HG03135 (cell line): ENCODE results near the gene CST9.

Experiments used
- ATAC-seq: cut with Tn5 transposase; IDR thresholded peaks from one replicate; pipeline ENCODE4 v1.9.1; 2021; ENCODE audit warnings: mild to moderate bottlenecking, moderate library complexity; ENCODE audit not compliant: unreplicated experiment

The CST9 gene, protein sequence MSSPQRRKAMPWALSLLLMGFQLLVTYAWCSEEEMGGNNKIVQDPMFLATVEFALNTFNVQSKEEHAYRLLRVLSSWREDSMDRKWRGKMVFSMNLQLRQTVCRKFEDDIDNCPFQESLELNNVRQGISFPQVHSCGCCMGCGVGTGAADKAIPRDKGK

GRCh38 chr20:23605867-23606651, at the start of gene CST9:
CST9 (minus strand) TSS chr20:23605917; CDS start chr20:23605864, 53 bp downstream.
- no peak for ATAC-seq

GRCh38 chr20:23654717-23655116, 49.0 kb upstream of the CST9 start:
- no peak for ATAC-seq

DNA sequence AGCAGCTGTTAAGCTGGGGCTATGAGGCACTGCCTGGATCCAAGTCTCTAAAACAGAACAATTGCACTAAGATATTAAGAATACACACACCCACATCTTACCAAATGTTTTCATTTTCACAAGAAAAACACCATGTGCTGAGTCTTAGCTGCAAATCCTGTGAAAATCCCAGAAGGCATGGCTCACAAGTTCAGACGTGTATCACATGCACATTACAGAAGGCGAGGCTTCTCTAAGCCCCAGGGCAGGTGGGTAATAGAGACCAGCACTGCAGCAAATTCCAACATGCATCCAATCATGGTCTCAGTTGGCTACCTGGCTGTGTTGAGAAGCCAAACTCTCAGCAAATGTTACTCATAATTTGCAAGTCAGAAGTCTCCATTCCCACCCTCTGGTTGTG, 48.3 kb upstream of the CST9 start:
- no peak for ATAC-seq

- no peak for ATAC-seq
Measured at GRCh38 chr20:23653400-23653938, 47.8 kb upstream of the CST9 start.

DNA sequence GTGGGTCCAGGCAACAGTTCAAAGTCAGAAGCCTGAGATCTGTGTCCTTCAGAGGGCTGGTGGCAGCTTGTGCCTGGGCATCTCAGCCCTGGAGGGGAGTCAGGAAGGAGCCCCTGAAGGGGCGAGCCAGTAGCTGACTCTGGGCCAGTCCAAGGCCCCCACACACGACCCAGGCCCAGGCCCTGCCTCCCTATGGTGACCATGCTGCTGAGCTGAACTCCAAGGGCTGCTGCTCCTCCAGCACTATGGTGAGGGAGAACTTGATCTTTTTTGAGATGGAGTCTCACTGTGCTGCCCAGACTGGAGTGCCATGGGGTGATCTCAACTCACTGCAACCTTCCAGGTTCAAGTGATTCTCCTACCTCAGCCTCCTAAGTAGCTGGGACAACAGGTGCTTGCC, 47.2 kb upstream of the CST9 start:
- ATAC-seq = no peak

GRCh38 chr20:23652371-23652770, 46.7 kb upstream of the CST9 start:
- ATAC-seq = no peak

DNA sequence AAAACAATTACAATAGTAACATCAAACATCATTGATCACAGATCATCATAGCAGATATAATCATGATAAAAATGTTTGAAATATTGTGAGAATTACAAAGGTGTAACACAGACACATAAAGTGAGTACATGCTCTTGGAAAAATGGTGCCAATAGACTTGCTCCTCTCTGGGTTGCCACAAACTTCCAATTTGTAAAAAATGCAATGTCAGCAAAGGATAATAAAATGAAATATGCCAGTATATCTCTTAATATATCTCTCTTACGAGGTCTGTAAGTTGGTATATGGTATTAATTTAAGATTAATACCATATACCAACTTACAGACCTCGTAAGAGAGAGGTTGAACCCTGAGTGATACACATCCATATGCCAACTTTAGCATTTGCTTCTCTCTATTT, 45.4 kb upstream of the CST9 start:
- ATAC-seq = no peak

DNA sequence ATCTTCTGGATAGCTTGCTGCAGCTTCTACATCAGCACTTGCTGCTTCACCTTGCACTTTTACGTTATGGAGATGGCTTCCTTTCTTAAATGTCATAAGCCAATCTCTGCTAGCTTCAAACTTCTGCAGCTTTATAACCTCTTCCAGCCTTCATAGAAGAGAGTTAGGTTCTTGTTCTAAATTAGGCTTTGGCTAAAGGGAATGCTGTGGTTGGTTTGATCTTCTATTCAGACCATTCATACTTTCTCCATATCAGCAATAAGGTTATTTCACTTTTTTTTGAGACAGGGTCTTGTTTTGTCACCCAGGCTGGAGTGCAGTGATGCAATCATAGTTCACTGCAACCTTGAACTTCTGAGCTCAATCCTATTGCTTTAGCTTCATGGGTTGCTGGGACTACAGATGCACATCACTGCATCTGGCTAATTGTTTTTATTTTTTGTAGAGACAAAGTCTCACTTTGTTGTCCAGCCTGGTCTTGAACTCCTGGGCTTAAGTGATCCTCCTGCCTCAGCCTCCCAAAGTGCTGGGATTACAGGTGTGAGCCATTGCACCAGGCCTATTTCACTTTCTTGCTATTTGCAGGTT, 44.2 kb upstream of the CST9 start:
- no peak for ATAC-seq

- ATAC-seq = no peak
Measured at GRCh38 chr20:23649242-23649641, 43.5 kb upstream of the CST9 start.

GRCh38 chr20:23647346-23647745, 41.6 kb upstream of the CST9 start:
- ATAC-seq = no peak

DNA sequence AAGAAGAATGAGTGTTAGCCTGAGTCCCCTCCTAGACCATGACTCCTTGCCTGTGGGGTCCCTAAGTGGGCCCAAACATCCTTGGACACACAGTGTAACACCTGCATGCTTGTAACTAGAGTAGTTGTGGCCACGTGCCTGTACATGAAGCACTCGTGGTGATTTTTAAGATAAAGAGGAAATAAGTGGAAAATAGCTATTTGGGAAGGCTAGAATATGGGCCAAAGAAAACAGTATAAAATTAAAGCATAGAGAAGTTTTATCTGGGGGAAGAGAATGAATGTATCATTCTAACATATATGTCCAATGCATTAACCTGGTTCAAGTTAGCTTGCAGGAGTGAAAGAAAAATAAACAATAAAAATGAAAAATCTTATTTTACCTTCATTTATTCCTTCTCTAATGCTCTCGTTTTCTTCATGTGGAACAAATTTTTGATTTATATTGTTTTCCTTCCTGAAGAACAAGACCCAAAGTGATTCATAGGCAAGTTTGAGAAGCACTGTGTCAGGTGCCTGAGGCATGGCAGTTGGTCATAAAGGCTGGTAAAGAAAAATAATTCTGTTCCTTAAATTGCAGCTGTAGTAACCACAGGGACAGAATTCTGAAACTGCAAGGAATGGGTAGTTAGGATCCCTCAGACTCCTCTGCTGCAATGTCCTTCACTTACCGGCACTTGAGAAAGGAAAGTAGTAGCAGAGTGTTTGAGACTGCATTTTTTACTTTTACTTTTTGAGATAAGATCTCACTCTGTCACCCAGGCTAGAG, 40.6 kb upstream of the CST9 start:
- ATAC-seq = no peak

DNA sequence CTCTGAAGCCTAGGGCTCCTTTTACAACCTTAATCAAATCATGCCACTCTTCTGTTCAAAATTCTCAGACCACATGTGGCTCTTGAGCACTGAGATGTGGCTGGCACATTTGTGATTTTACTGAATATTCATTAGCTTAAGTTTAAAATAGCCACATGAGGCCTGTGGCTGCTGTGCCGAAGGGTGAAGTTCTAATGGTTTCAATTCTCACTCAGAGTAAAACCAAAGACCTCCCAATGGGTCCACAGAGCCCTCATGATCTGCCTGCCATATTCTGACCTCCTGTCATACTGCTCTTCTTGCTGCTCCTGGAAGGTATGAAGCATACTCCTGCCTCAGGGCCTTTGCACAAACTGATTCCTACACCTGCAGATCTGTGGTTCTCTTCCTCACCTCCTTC, 39.9 kb upstream of the CST9 start:
- no peak for ATAC-seq

- ATAC-seq = no peak
Measured at GRCh38 chr20:23644164-23644563, 38.4 kb upstream of the CST9 start.

DNA sequence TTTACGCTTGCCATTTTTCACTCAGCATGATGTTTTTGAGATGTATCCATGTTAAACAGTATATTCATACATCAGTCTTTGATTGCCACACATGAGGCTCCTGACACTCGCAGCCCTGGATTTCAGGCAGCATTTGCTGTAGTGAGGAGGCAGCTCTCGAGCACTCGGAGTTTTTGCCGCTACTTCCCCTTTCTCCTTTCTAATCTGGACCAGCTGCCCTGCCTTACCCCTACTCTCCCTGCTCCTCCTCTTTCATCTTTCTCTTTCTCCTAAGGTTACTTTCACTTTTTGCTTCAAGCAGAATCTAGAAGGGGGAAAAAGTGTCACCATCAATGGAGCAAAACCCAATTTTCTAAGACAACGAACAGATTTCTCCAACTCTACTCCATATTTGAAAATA, 37.9 kb upstream of the CST9 start:
- ATAC-seq = no peak

- no peak for ATAC-seq
Measured at GRCh38 chr20:23641936-23642751, 36.4 kb upstream of the CST9 start.

GRCh38 chr20:23640671-23641667, 35.3 kb upstream of the CST9 start:
- ATAC-seq = no peak

- no peak for ATAC-seq
Measured at GRCh38 chr20:23640018-23640601, 34.4 kb upstream of the CST9 start.

- ATAC-seq = no peak
Measured at GRCh38 chr20:23639490-23639958, 33.8 kb upstream of the CST9 start.

- ATAC-seq = no peak
Measured at GRCh38 chr20:23638309-23638708, 32.6 kb upstream of the CST9 start.
